Heart right ventricle (tissue), 16 donors: Measurements from ENCODE around the gene E4F1. TPM values are rescaled to one million over a fixed set of nuclear protein-coding genes. Genes with fewer than 3 reads are reported as not detected.

Experiments used
- ATAC-seq, 8 donors: fragments of 200-7000 bp; cut with Tn5 transposase; one replicate each; pipeline ENCODE4 v1.9.1; 2020; ENCODE audit warnings: mild to moderate bottlenecking in 8 of 8, moderate library complexity in 8 of 8, moderate number of reproducible peaks in 1 of 8
- DNase-seq, 2 donors: peaks; one replicate each; pipeline ENCODE4 v3.0.0-alpha.2; 2020
- H3K27ac ChIP-seq, 10 donors: fragments of 200-600 bp; sonication (generic) in 2 of 10; one replicate each; pipeline versions ENCODE4 v1.5.0 to v1.8.0; 2020 to 2022; ENCODE audit warnings: mild to moderate bottlenecking in 3 of 10
- H3K27me3 ChIP-seq, 7 donors: fragments of 200-600 bp; one replicate each; pipeline ENCODE4 v1.8.0; 2021 to 2022; ENCODE audit warnings: mild to moderate bottlenecking in 2 of 7
- H3K36me3 ChIP-seq, 9 donors: fragments of 200-600 bp; sonication (generic) in 1 of 9; one replicate each; pipeline versions ENCODE4 v1.5.0 to v1.8.0; 2020 to 2022; ENCODE audit warnings: mild to moderate bottlenecking in 2 of 9
- H3K4me1 ChIP-seq, 9 donors: fragments of 200-600 bp; sonication (generic) in 1 of 9; one replicate each; pipeline versions ENCODE4 v1.5.0 to v1.8.0; 2020 to 2022; ENCODE audit warnings: mild to moderate bottlenecking in 4 of 9
- H3K4me3 ChIP-seq, 10 donors: fragments of 200-600 bp; sonication (generic) in 2 of 10; one replicate each; pipeline versions ENCODE4 v1.5.0 to v1.8.0; 2020 to 2022; ENCODE audit warnings: mild to moderate bottlenecking in 7 of 10, moderate library complexity in 2 of 10
- H3K9me3 ChIP-seq, 11 donors: fragments of 200-600 bp in 10 of 11; sonication (generic) in 2 of 11; one replicate each; pipeline versions ENCODE4 v1.5.0 to v1.8.0; 2013 to 2022; ENCODE audit warnings: mild to moderate bottlenecking in 2 of 11, control low read depth in 1 of 11, moderate library complexity in 1 of 11
- CTCF ChIP-seq, 9 donors: fragments of 200-600 bp; sonication (generic) in 2 of 9; IDR thresholded peaks; one replicate each; pipeline versions ENCODE4 v1.5.0 to v1.8.0; 2021 to 2022; ENCODE audit warnings: antibody characterized with exemption in 9 of 9, mild to moderate bottlenecking in 5 of 9, moderate library complexity in 1 of 9
- WGBS, 2 donors: extraction: QIAGEN DNeasy Blood & Tissue Kit; methylation state at CpG; one replicate each; pipeline ENCODE4 v1.1.7; 2013; ENCODE audit warnings: inconsistent platforms in 1 of 2; 5-methylcytosine and 5-hydroxymethylcytosine counted together
- intact Hi-C, 10 donors: fragments of 100-400 bp; cut with DNase I; formaldehyde crosslinking; loops; one replicate each; pipeline versions ENCODE4 v1.11.1 to v1.14.2; 2022
- polyA plus RNA-seq, 2 donors: library from polyadenylated mRNA; stranded (reverse); fragments of 200-250 nt; gene quantifications; one replicate each; pipeline ENCODE4 v1.2.3, GENCODE V29; 2013
- total RNA-seq, 10 donors: library from RNA; stranded (reverse); fragmentation: NEBNext Ultra II Directional in 3 of 10; extraction: Animal tissue kit (Norgen Biotek cat#: 25700) in 3 of 10; gene quantifications; one replicate each; pipeline versions ENCODE4 v1.2.1 to v1.2.4, GENCODE V29; 2021 to 2023
- donor health status: Arrhythmogenic right ventricular cardiomyopathy.
- donor health status: ischemic (EF 13 %, LVEDD 7.1; RV severe dilation, severe dysfunction).
- donor health status: healthy with polysubstance abuse.
- donor health status: DM: no; HTN: yes; CAD: no.
- donor health status: DM: no; HTN: no; CAD: no.
- donor health status: ischemic (EF 25% LVEDD 6.9; RV normal size, moderate dysfunction).
- donor health status: ischemic (EF 25% LVEDD 5.7; RV mildly dilated, moderate dysfunction).
- donor health status: healthy.
- donor health status: DM: yes; HTN: yes; CAD: no.
- donor health status: Ischemic cardiomyopathy.
- donor health status: ischemic (EF 35%, LVEDD 5.7; RV mildly dilated, moderate dysfunction).
- donor health status: nonischemic (EF 11% LVEDD 7.7; RV severe dilation, severe dysfunction).
- donor health status: DM: yes; HTN: yes; CAD: no.
- donor health status: PGD.
- donor health status: ischemic (EF 29% LVEDD 5.4; RV normal size, mild dysfunction).
- donor health status: nonischemic (EF 23%, LVEDD 6.1; RV moderate dilation, normal function).

The E4F1 gene
- total and polyA plus RNA-seq, 12 donors: 8.4 to 34.8 (median 10.9) TPM

GRCh38 chr16:2209258-2210008 lies 14.0 kb upstream of the E4F1 start:
- H3K36me3 ChIP-seq: peaks cover 0 to 39% (median 18%) of the 10 kb centered on the region in 9 donors
- DNase-seq: no peak
- no peaks in the 10 kb centered on the region for H3K27me3 ChIP-seq
- no peak overlapping the region for H3K27ac ChIP-seq
- 90 to 92% methylated on average over 29 of the region's 29 CpGs for WGBS, 2 donors
- peaks cover 27 to 66% (median 47%) of the 10 kb centered on the region in 9 donors for H3K4me1 ChIP-seq
- intact Hi-C loops: loop anchor here in 1 of 10 donors (5.0 kb wide), 1 partner anchor 52 kb away; the partner anchor contains the start of gene TRAF7
- no peak for ATAC-seq
- TF ChIP-seq CTCF (IDR thresholded peaks at IDR 0.05): no peak
- H3K9me3 ChIP-seq: no peaks in the 10 kb centered on the region
- H3K4me3 ChIP-seq: no peak overlapping the region

GRCh38 chr16:2210009-2210332 lies 13.4 kb upstream of the E4F1 start:
- intact Hi-C loops: no loop called here
- 91 to 94% methylated on average over 17 of the region's 17 CpGs for WGBS, 2 donors
- TF ChIP-seq CTCF (IDR thresholded peaks at IDR 0.05): no peak
- Histone ChIP-seq H3K4me1 (peaks cover 27 to 60% (median 41%) of the 10 kb centered on the region in 9 donors), H3K27ac (no peak overlapping the region), H3K36me3 (peaks cover 0 to 39% (median 18%) of the 10 kb centered on the region in 9 donors), H3K9me3 (no peaks in the 10 kb centered on the region), H3K4me3 (no peak overlapping the region), H3K27me3 (no peaks in the 10 kb centered on the region)
- DNase-seq: no peak
- ATAC-seq: no peak

GRCh38 chr16:2210386-2211365 lies 12.7 kb upstream of the E4F1 start, which contains the start of gene BRICD5:
Gene BRICD5, minus strand, starts transcription at chr16:2210863. Its CDS starts 30 bp downstream, at chr16:2210833.
- H3K4me1 ChIP-seq: peaks cover 27 to 59% (median 42%) of the 10 kb centered on the region in 9 donors
- no peak for ATAC-seq
- H3K9me3 ChIP-seq: no peaks in the 10 kb centered on the region
- DNase-seq: no peak
- peaks cover 0 to 39% (median 18%) of the 10 kb centered on the region in 9 donors for H3K36me3 ChIP-seq
- intact Hi-C loops: no loop called here
- no peak for TF ChIP-seq CTCF (IDR thresholded peaks at IDR 0.05)
- no peaks in the 10 kb centered on the region for H3K27me3 ChIP-seq
- WGBS, 2 donors: 68 to 69% methylated on average over 24 of the region's 24 CpGs
- H3K4me3 ChIP-seq: no peak within 1 kb of the TSS
- peak within 1 kb of the TSS in 6 of 10 donors; percentile 43 to 94 (median 88) for H3K27ac ChIP-seq

GRCh38 chr16:2211923-2212347 lies 11.5 kb upstream of the E4F1 start:
- intact Hi-C loops: no loop called here
- Histone ChIP-seq H3K36me3 (peaks cover 0 to 35% (median 18%) of the 10 kb centered on the region in 9 donors), H3K9me3 (no peaks in the 10 kb centered on the region), H3K27me3 (no peaks in the 10 kb centered on the region), H3K4me1 (peaks cover 17 to 50% (median 33%) of the 10 kb centered on the region in 9 donors), H3K4me3 (peak overlapping the region in 1 of 10 donors; percentile 10), H3K27ac (peak overlapping the region in 8 of 10 donors; percentile 77 to 94 (median 88))
- 62 to 64% methylated on average over 11 of the region's 11 CpGs for WGBS, 2 donors
- DNase-seq (no peak), ATAC-seq (peak in 2 of 8 donors; percentile 1 to 13)
- no peak for TF ChIP-seq CTCF (IDR thresholded peaks at IDR 0.05)
